ENCODE data around the gene MEI1.

The MEI1 gene

DNA sequence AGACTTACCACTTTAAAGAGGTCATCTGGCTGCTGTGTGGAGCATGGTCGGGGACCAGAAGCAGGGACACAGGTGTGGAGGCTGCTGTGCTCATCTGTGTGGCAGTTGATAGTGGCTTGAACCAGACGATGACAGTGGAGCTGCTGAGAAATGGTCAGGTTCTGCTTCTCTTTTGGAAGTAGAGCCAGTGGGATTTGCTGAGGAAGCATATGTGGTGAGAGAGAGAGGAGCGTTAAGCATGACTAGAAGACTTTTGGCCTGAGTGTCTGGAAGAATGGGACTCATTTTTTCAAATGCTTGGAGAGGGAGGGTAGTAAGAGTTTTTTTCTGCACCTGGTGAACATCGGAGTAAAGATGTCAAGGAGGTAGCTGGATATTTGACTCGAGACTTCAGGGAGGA, 121.1 kb downstream of the MEI1 start:
- TF ChIP-seq TCF12 (IDR thresholded peaks at IDR 0.05; ENCODE audit: low read depth): no peak
- TF ChIP-seq CEBPB (IDR thresholded peaks at IDR 0.05): no peak
- TF ChIP-seq FOXM1 (IDR thresholded peaks at IDR 0.05; ENCODE audit: borderline replicate concordance, low read depth): no peak
- no peak for TF ChIP-seq NFIC (IDR thresholded peaks at IDR 0.05)
- TF ChIP-seq EGR1 (IDR thresholded peaks at IDR 0.05): no peak
- no peak for TF ChIP-seq USF1 (IDR thresholded peaks at IDR 0.05)
- TF ChIP-seq YY1 (IDR thresholded peaks at IDR 0.05; ENCODE audit: low read depth): no peak

GRCh38 chr22:41821471-41822316, 122.4 kb downstream of the MEI1 start:
- TF ChIP-seq REST (IDR thresholded peaks at IDR 0.05; ENCODE audit: low read depth) (no peak), EGR1 (IDR thresholded peaks at IDR 0.05) (no peak), TAF1 (IDR thresholded peaks at IDR 0.05; ENCODE audit: low read depth) (no peak), MAX (IDR thresholded peaks at IDR 0.05) (no peak), NFIC (IDR thresholded peaks at IDR 0.05) (no peak), TEAD4 (IDR thresholded peaks at IDR 0.05) (no peak), TCF12 (IDR thresholded peaks at IDR 0.05; ENCODE audit: low read depth) (no peak), YY1 (IDR thresholded peaks at IDR 0.05; ENCODE audit: low read depth) (no peak), ZBTB7A (IDR thresholded peaks at IDR 0.05; ENCODE audit: low read depth) (no peak), CREB1 (IDR thresholded peaks at IDR 0.05; ENCODE audit: low read depth) (no peak), EP300 (IDR thresholded peaks at IDR 0.05; ENCODE audit: borderline replicate concordance) (no peak)

- TF ChIP-seq RAD21 (IDR thresholded peaks at IDR 0.05; ENCODE audit: low read depth) (peak; percentile 49; the same call in 1 of the 2 replicates), CREB1 (IDR thresholded peaks at IDR 0.05; ENCODE audit: low read depth) (no peak), ZBTB7A (IDR thresholded peaks at IDR 0.05; ENCODE audit: low read depth) (no peak)
Observed at GRCh38 chr22:41822317-41823057, 123.2 kb downstream of the MEI1 start.

- no peak for TF ChIP-seq CEBPB (IDR thresholded peaks at IDR 0.05)
- no peak for TF ChIP-seq FOXM1 (IDR thresholded peaks at IDR 0.05; ENCODE audit: borderline replicate concordance, low read depth)
- TF ChIP-seq TAF1 (IDR thresholded peaks at IDR 0.05; ENCODE audit: low read depth): no peak
- TF ChIP-seq USF1 (IDR thresholded peaks at IDR 0.05): no peak
- no peak for TF ChIP-seq ZBTB7A (IDR thresholded peaks at IDR 0.05; ENCODE audit: low read depth)
- TF ChIP-seq TEAD4 (IDR thresholded peaks at IDR 0.05): no peak
- no peak for TF ChIP-seq CREB1 (IDR thresholded peaks at IDR 0.05; ENCODE audit: low read depth)
- TF ChIP-seq EGR1 (IDR thresholded peaks at IDR 0.05): no peak
- TF ChIP-seq YY1 (IDR thresholded peaks at IDR 0.05; ENCODE audit: low read depth): no peak
- TF ChIP-seq MAX (IDR thresholded peaks at IDR 0.05): no peak
- no peak for TF ChIP-seq RAD21 (IDR thresholded peaks at IDR 0.05; ENCODE audit: low read depth)
- TF ChIP-seq TCF12 (IDR thresholded peaks at IDR 0.05; ENCODE audit: low read depth): no peak
- no peak for TF ChIP-seq NFIC (IDR thresholded peaks at IDR 0.05)
- no peak for TF ChIP-seq EP300 (IDR thresholded peaks at IDR 0.05; ENCODE audit: borderline replicate concordance)
- no peak for TF ChIP-seq REST (IDR thresholded peaks at IDR 0.05; ENCODE audit: low read depth)
Observed at GRCh38 chr22:41823797-41824196, 124.5 kb downstream of the MEI1 start.

- TF ChIP-seq NFIC (IDR thresholded peaks at IDR 0.05) (no peak), REST (IDR thresholded peaks at IDR 0.05; ENCODE audit: low read depth) (no peak), FOXM1 (IDR thresholded peaks at IDR 0.05; ENCODE audit: borderline replicate concordance, low read depth) (no peak), EP300 (IDR thresholded peaks at IDR 0.05; ENCODE audit: borderline replicate concordance) (no peak), TEAD4 (IDR thresholded peaks at IDR 0.05) (no peak), RAD21 (IDR thresholded peaks at IDR 0.05; ENCODE audit: low read depth) (no peak), TAF1 (IDR thresholded peaks at IDR 0.05; ENCODE audit: low read depth) (no peak), YY1 (IDR thresholded peaks at IDR 0.05; ENCODE audit: low read depth) (no peak), EGR1 (IDR thresholded peaks at IDR 0.05) (no peak), CEBPB (IDR thresholded peaks at IDR 0.05) (no peak), CREB1 (IDR thresholded peaks at IDR 0.05; ENCODE audit: low read depth) (no peak), TCF12 (IDR thresholded peaks at IDR 0.05; ENCODE audit: low read depth) (no peak), MAX (IDR thresholded peaks at IDR 0.05) (no peak)
Observed at GRCh38 chr22:41825376-41825775, 126.1 kb downstream of the MEI1 start.

Measured in Ishikawa (cell line).